ENCODE data around the gene ATP5PD.
A peak's percentile ranks its signal among the peaks of the same experiment; 100 is the strongest.

Gene ATP5PD

GRCh38 chr17:75036643-75037268, 10.0 kb downstream of the ATP5PD start:
- H3K9ac ChIP-seq (ENCODE audit: low read length): no peak overlapping the region
- no peak overlapping the region for H2AFZ ChIP-seq (ENCODE audit: low read length)
- no peak for DNase-seq
- peaks cover 27% of the 10 kb centered on the region for H3F3A ChIP-seq (ENCODE audit: insufficient read depth, low read length)
- no peaks in the 10 kb centered on the region for H3K9me2 ChIP-seq (replicated peaks; ENCODE audit: insufficient read depth, low read length)
- H3K27me3 ChIP-seq (replicated peaks; ENCODE audit: insufficient read depth, low read length): no peaks in the 10 kb centered on the region
- 0 out of 2 replicates have a peak, but pooled peaks cover 4% of the 10 kb centered on the region for H3K4me1 ChIP-seq (ENCODE audit: low read length)
- H3K79me2 ChIP-seq (ENCODE audit: low read length): no peaks in the 10 kb centered on the region
- H3K4me2 ChIP-seq (ENCODE audit: low read depth, low read length): no peak overlapping the region
- H3K4me3 ChIP-seq (ENCODE audit: low read length): no peak overlapping the region
- no peaks in the 10 kb centered on the region for H3K9me3 ChIP-seq (replicated peaks; ENCODE audit: insufficient read depth, low read length)
- no peaks in the 10 kb centered on the region for H3K36me3 ChIP-seq (replicated peaks; ENCODE audit: insufficient read depth, low read length)
- H4K20me1 ChIP-seq (ENCODE audit: insufficient read depth, low read length): no peaks in the 10 kb centered on the region
- no peak overlapping the region for H3K27ac ChIP-seq (ENCODE audit: low read length)
- no peak for TF ChIP-seq EZH2 (optimal IDR thresholded peaks at IDR 0.05; ENCODE audit: low read depth, low read length)
- TF ChIP-seq CTCF (IDR thresholded peaks at IDR 0.05; ENCODE audit: low read length): no peak

GRCh38 chr17:75034236-75034908, 12.4 kb downstream of the ATP5PD start:
- no peaks in the 10 kb centered on the region; the same call in 1 of the 2 replicates for H3K27me3 ChIP-seq (replicated peaks; ENCODE audit: insufficient read depth, low read length)
- H3F3A ChIP-seq (ENCODE audit: insufficient read depth, low read length): peaks cover 27% of the 10 kb centered on the region
- H3K4me2 ChIP-seq (ENCODE audit: low read depth, low read length): peak overlapping the region; percentile 83
- peak overlapping the region; percentile 51; the same call in 1 of the 2 replicates for H3K27ac ChIP-seq (ENCODE audit: low read length)
- peak; percentile 14; the same call in 1 of the 2 replicates for TF ChIP-seq CTCF (IDR thresholded peaks at IDR 0.05; ENCODE audit: low read length)
- no peak for TF ChIP-seq EZH2 (optimal IDR thresholded peaks at IDR 0.05; ENCODE audit: low read depth, low read length)
- no peaks in the 10 kb centered on the region for H3K36me3 ChIP-seq (replicated peaks; ENCODE audit: insufficient read depth, low read length)
- H3K4me3 ChIP-seq (ENCODE audit: low read length): peak overlapping the region; percentile 73
- peak; percentile 89 for DNase-seq
- peak overlapping the region; percentile 73 for H2AFZ ChIP-seq (ENCODE audit: low read length)
- no peaks in the 10 kb centered on the region for H3K79me2 ChIP-seq (ENCODE audit: low read length)
- no peaks in the 10 kb centered on the region for H4K20me1 ChIP-seq (ENCODE audit: insufficient read depth, low read length)
- H3K9me2 ChIP-seq (replicated peaks; ENCODE audit: insufficient read depth, low read length): no peaks in the 10 kb centered on the region
- H3K9ac ChIP-seq (ENCODE audit: low read length): peak overlapping the region; percentile 70
- no peaks in the 10 kb centered on the region for H3K9me3 ChIP-seq (replicated peaks; ENCODE audit: insufficient read depth, low read length)
- H3K4me1 ChIP-seq (ENCODE audit: low read length): 0 out of 2 replicates have a peak, but pooled peaks cover 4% of the 10 kb centered on the region

- Histone ChIP-seq H3K4me2 (ENCODE audit: low read depth, low read length) (peak overlapping the region; percentile 83), H3K9me2 (replicated peaks; ENCODE audit: insufficient read depth, low read length) (no peaks in the 10 kb centered on the region), H3K4me1 (ENCODE audit: low read length) (0 out of 2 replicates have a peak, but pooled peaks cover 4% of the 10 kb centered on the region), H2AFZ (ENCODE audit: low read length) (peak overlapping the region; percentile 73), H3K9me3 (replicated peaks; ENCODE audit: insufficient read depth, low read length) (no peaks in the 10 kb centered on the region), H3K4me3 (ENCODE audit: low read length) (peak overlapping the region; percentile 73), H4K20me1 (ENCODE audit: insufficient read depth, low read length) (no peaks in the 10 kb centered on the region), H3K9ac (ENCODE audit: low read length) (peak overlapping the region; percentile 57; the same call in 1 of the 2 replicates), H3K79me2 (ENCODE audit: low read length) (no peaks in the 10 kb centered on the region), H3K27me3 (replicated peaks; ENCODE audit: insufficient read depth, low read length) (no peaks in the 10 kb centered on the region; the same call in 1 of the 2 replicates), H3F3A (ENCODE audit: insufficient read depth, low read length) (peaks cover 27% of the 10 kb centered on the region), H3K27ac (ENCODE audit: low read length) (peak overlapping the region; percentile 51; the same call in 1 of the 2 replicates), H3K36me3 (replicated peaks; ENCODE audit: insufficient read depth, low read length) (no peaks in the 10 kb centered on the region)
- peak; percentile 75 for DNase-seq
- no peak for TF ChIP-seq EZH2 (optimal IDR thresholded peaks at IDR 0.05; ENCODE audit: low read depth, low read length)
- TF ChIP-seq CTCF (IDR thresholded peaks at IDR 0.05; ENCODE audit: low read length): no peak
- TF ChIP-seq EZH2phosphoT487 (IDR thresholded peaks at IDR 0.05; ENCODE audit: low read length): no peak
Observed at GRCh38 chr17:75033346-75034235, 13.2 kb downstream of the ATP5PD start.
